Astrocyte of the cerebellum (primary cell): ENCODE data around the gene ARHGEF37.
"Not testable (repeated sequence)": the region's sequence is repeated elsewhere in the genome, so short reads cannot be mapped to it uniquely, and the experiment has no call there.

ENCODE experiments used
- DNase-seq: peaks from one replicate; pipeline ENCODE4 v3.0.0-alpha.2; 2011; ENCODE audit warnings: low read depth
- H3K4me3 ChIP-seq: 2 replicates; pipeline ENCODE4 v1.5.1; 2011; ENCODE audit warnings: mild to moderate bottlenecking, low read depth, low read length, moderate library complexity
- CTCF ChIP-seq: IDR thresholded peaks from 2 replicates; pipeline ENCODE4 v1.5.1; 2012; ENCODE audit warnings: low read length, low read depth, moderate library complexity, mild to moderate bottlenecking; ENCODE audit errors: missing control alignments
- in situ Hi-C: cut with HindIII; loops from 2 replicates; pipeline ENCODE4 v1.10.0; 2017; ENCODE audit warnings: low sequenced_read_pairs

ARHGEF37 gene

GRCh38 chr5:149665416-149666175 is 84.3 kb downstream of the ARHGEF37 start:
- DNase-seq: no peak
- H3K4me3 ChIP-seq: no peak overlapping the region
- in situ Hi-C loops: loop anchor here (5.0 kb wide), 1 partner anchor 43 kb away; no protein-coding TSS in a partner anchor
- TF ChIP-seq CTCF: no peak

- in situ Hi-C loops: loop anchor here (5.0 kb wide), 1 partner anchor 44 kb away; no protein-coding TSS in a partner anchor
- no peak overlapping the region for H3K4me3 ChIP-seq
- no peak for TF ChIP-seq CTCF
- no peak for DNase-seq
These were observed 85.0 kb downstream of the ARHGEF37 start for GRCh38 chr5:149666212-149666852.

- in situ Hi-C loops: loop anchor here (5.0 kb wide), 1 partner anchor 45 kb away; no protein-coding TSS in a partner anchor
- no peak for DNase-seq
- TF ChIP-seq CTCF: peak; percentile 76
- H3K4me3 ChIP-seq: no peak overlapping the region
These were observed 86.0 kb downstream of the ARHGEF37 start for GRCh38 chr5:149667084-149667828.

GRCh38 chr5:149667829-149668330 is 86.6 kb downstream of the ARHGEF37 start:
- no peak overlapping the region for H3K4me3 ChIP-seq
- TF ChIP-seq CTCF: no peak
- in situ Hi-C loops: loop anchor here (5.0 kb wide), 1 partner anchor 46 kb away; no protein-coding TSS in a partner anchor
- DNase-seq: no peak

GRCh38 chr5:149669273-149669672 is 88.0 kb downstream of the ARHGEF37 start:
- not testable (repeated sequence) for H3K4me3 ChIP-seq, DNase-seq
- in situ Hi-C loops: loop anchor here (5.0 kb wide), 1 partner anchor 47 kb away; no protein-coding TSS in a partner anchor

- no peak for TF ChIP-seq CTCF
- in situ Hi-C loops: no loop called here
- no peak overlapping the region for H3K4me3 ChIP-seq
- DNase-seq: no peak
These were observed 90.2 kb downstream of the ARHGEF37 start for GRCh38 chr5:149671544-149671943.
